OCI-LY3 (cell line): ENCODE results near the gene FAM83B.
"Not testable (repeated sequence)": the region's sequence is repeated elsewhere in the genome, so short reads cannot be mapped to it uniquely, and the experiment has no call there.

ENCODE experiments used
- H2AFZ ChIP-seq: fragments of 200-600, 300-600 bp; shearing (Covaris generic); 2 replicates; pipeline ENCODE4 v1.6.0; 2014; ENCODE audit warnings: antibody characterized with exemption, low read depth, low read length
- H3K27ac ChIP-seq: fragments of 200-600, 300-600 bp; sonication (generic); 2 replicates; pipeline ENCODE4 v1.5.1; 2014; ENCODE audit warnings: mild to moderate bottlenecking, low read length, moderate library complexity, mixed read lengths
- H3K27me3 ChIP-seq: fragments of 200-600, 300-600 bp; sonication (generic); 2 replicates; pipeline ENCODE4 v1.6.1; 2014; ENCODE audit warnings: low read depth, low read length, mixed read lengths
- H3K36me3 ChIP-seq: fragments of 200-600, 300-600 bp; sonication (generic); replicated peaks from 2 replicates; pipeline ENCODE3; 2014; ENCODE audit warnings: low read depth, low read length, mixed read lengths
- H3K4me1 ChIP-seq: fragments of 300-600, 200-600 bp; sonication (generic); 2 replicates; pipeline ENCODE4 v1.6.1; 2014; ENCODE audit warnings: low read length, mixed read lengths
- H3K4me2 ChIP-seq: fragments of 200-600, 300-600 bp; sonication (generic); 2 replicates; pipeline ENCODE4 v1.6.1; 2014; ENCODE audit warnings: low read length, mixed read lengths
- H3K4me3 ChIP-seq: fragments of 300-600, 200-600 bp; sonication (generic); 2 replicates; pipeline ENCODE4 v1.5.1; 2014; ENCODE audit warnings: antibody characterized with exemption, mild to moderate bottlenecking, low read length, moderate library complexity
- H3K79me2 ChIP-seq: fragments of 300-600, 200-600 bp; shearing (Covaris generic); 2 replicates; pipeline ENCODE4 v1.6.1; 2014; ENCODE audit warnings: mild to moderate bottlenecking, low read length, mixed read lengths
- H3K9ac ChIP-seq: fragments of 300-600, 200-600 bp; shearing (Covaris generic); 2 replicates; pipeline ENCODE4 v1.6.0; 2014; ENCODE audit warnings: mild to moderate bottlenecking, low read length, moderate library complexity
- H3K9me3 ChIP-seq: fragments of 200-600, 300-600 bp; shearing (Covaris generic); 2 replicates; pipeline ENCODE4 v1.6.1; 2014; ENCODE audit warnings: low read length, mixed read lengths; ENCODE audit not compliant: insufficient read depth
- H4K20me1 ChIP-seq: fragments of 200-600, 300-600 bp; sonication (generic); 2 replicates; pipeline ENCODE4 v1.6.1; 2016; ENCODE audit warnings: low read length, mixed read lengths; ENCODE audit not compliant: insufficient read depth
- EZH2phosphoT487 ChIP-seq: fragments of 200-600 bp; shearing (Covaris generic); IDR thresholded peaks from 2 replicates; pipeline ENCODE4 v1.6.1; 2018; ENCODE audit warnings: antibody characterized with exemption, mixed run types, low read depth
- TF ChIP-seq, protein P1 (sequence below): fragments of 200-600, 300-600 bp; sonication (generic); IDR thresholded peaks from 2 replicates; pipeline ENCODE4 v1.5.1; 2014; ENCODE audit warnings: antibody characterized with exemption, low read length, low read depth

The FAM83B gene

GRCh38 chr6:54813892-54814291, 32.7 kb upstream of the FAM83B start:
- H3K36me3 ChIP-seq = no peaks in the 10 kb centered on the region
- H2AFZ ChIP-seq = no peak overlapping the region
- no peak for TF ChIP-seq EZH2phosphoT487
- TF ChIP-seq, protein P1, sequence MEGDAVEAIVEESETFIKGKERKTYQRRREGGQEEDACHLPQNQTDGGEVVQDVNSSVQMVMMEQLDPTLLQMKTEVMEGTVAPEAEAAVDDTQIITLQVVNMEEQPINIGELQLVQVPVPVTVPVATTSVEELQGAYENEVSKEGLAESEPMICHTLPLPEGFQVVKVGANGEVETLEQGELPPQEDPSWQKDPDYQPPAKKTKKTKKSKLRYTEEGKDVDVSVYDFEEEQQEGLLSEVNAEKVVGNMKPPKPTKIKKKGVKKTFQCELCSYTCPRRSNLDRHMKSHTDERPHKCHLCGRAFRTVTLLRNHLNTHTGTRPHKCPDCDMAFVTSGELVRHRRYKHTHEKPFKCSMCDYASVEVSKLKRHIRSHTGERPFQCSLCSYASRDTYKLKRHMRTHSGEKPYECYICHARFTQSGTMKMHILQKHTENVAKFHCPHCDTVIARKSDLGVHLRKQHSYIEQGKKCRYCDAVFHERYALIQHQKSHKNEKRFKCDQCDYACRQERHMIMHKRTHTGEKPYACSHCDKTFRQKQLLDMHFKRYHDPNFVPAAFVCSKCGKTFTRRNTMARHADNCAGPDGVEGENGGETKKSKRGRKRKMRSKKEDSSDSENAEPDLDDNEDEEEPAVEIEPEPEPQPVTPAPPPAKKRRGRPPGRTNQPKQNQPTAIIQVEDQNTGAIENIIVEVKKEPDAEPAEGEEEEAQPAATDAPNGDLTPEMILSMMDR = no peak

DNA sequence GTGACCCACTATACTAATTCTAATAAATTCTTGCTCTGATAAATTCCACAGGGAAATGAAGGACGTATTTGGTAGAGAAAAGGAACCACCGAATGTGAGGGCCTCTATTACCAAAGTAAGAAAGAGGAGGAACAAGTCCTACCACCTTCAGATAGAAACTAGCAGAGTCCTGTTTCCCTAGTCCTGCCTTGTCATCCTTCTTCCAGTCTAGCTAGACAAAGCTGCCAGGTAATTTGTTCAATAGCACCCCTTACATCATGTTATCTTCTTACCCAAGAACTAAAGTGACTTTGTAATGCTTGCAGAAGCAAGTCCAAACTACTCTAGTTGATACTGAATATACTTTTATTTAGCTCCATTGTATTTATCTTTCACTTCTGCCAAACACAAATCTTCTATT, 29.3 kb upstream of the FAM83B start:
- no peak overlapping the region for H3K4me2 ChIP-seq
- H4K20me1 ChIP-seq = no peaks in the 10 kb centered on the region
- 0 out of 2 replicates have a peak overlapping the region, but pooled peaks have one; percentile 6 for H2AFZ ChIP-seq

More at GRCh38 chr6:54813892-54814291, 32.7 kb upstream of the FAM83B start:
- no peak overlapping the region for H3K9ac ChIP-seq
- H3K9me3 ChIP-seq = peaks cover 4% of the 10 kb centered on the region; the same call in 1 of the 2 replicates
- no peak overlapping the region for H3K4me3 ChIP-seq
- no peak overlapping the region for H3K4me2 ChIP-seq
- no peaks in the 10 kb centered on the region for H3K4me1 ChIP-seq
- no peak overlapping the region for H3K27ac ChIP-seq
- no peaks in the 10 kb centered on the region for H3K27me3 ChIP-seq
- H3K79me2 ChIP-seq = no peaks in the 10 kb centered on the region
- no peaks in the 10 kb centered on the region for H4K20me1 ChIP-seq

GRCh38 chr6:54817834-54818233, 28.7 kb upstream of the FAM83B start:
- no peak overlapping the region for H3K27ac ChIP-seq
- H3K36me3 ChIP-seq = no peaks in the 10 kb centered on the region
- H3K79me2 ChIP-seq = no peaks in the 10 kb centered on the region
- H4K20me1 ChIP-seq = no peaks in the 10 kb centered on the region
- no peaks in the 10 kb centered on the region for H3K4me1 ChIP-seq
- H3K4me3 ChIP-seq = no peak overlapping the region
- peaks cover 2% of the 10 kb centered on the region; the same call in 1 of the 2 replicates for H3K9me3 ChIP-seq
- no peak overlapping the region for H3K4me2 ChIP-seq
- H2AFZ ChIP-seq = 0 out of 2 replicates have a peak overlapping the region, but pooled peaks have one; percentile 6
- no peak for TF ChIP-seq EZH2phosphoT487
- TF ChIP-seq, protein P1 = no peak
- no peak overlapping the region for H3K9ac ChIP-seq
- H3K27me3 ChIP-seq = no peaks in the 10 kb centered on the region

More for the DNA sequence above, 29.3 kb upstream of the FAM83B start:
- no peaks in the 10 kb centered on the region for H3K4me1 ChIP-seq
- H3K9ac ChIP-seq = no peak overlapping the region
- H3K79me2 ChIP-seq = no peaks in the 10 kb centered on the region
- H3K36me3 ChIP-seq = no peaks in the 10 kb centered on the region
- H3K9me3 ChIP-seq = peaks cover 4% of the 10 kb centered on the region; the same call in 1 of the 2 replicates
- no peak overlapping the region for H3K4me3 ChIP-seq
- TF ChIP-seq EZH2phosphoT487 = no peak
- TF ChIP-seq, protein P1 = no peak
- no peak overlapping the region for H3K27ac ChIP-seq
- H3K27me3 ChIP-seq = no peaks in the 10 kb centered on the region

DNA sequence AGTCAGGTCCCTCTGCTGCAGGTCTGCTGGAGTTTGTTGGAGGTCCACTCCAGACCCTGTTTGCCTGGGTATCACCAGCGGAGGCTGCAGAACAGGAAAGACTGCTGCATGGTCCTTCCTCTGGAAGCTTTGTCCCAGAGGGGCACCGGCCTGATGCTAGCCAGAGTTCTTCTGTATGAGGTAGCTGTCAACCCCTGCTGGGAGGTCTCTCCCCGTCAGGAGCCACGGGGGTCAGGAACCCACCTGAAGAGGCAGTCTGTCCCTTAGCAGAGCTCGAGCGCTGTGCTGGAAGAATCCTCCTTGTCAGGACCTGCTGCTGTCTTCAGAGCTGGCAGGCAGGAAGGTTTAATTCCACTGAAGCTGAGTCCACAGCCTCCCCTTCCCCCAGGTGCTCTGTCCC, 22.3 kb upstream of the FAM83B start:
- not testable (repeated sequence) for H3K4me3 ChIP-seq, H3K4me1 ChIP-seq, H2AFZ ChIP-seq, H3K36me3 ChIP-seq, H3K27ac ChIP-seq, H3K4me2 ChIP-seq, H3K9me3 ChIP-seq, H3K9ac ChIP-seq, H3K27me3 ChIP-seq, H4K20me1 ChIP-seq, H3K79me2 ChIP-seq

- H3K27me3 ChIP-seq = no peaks in the 10 kb centered on the region; the same call in 1 of the 2 replicates
- no peaks in the 10 kb centered on the region for H3K36me3 ChIP-seq
- H4K20me1 ChIP-seq = no peaks in the 10 kb centered on the region
- H3K27ac ChIP-seq = no peak overlapping the region
- H3K9me3 ChIP-seq = no peaks in the 10 kb centered on the region
- H3K79me2 ChIP-seq = no peaks in the 10 kb centered on the region
- TF ChIP-seq EZH2phosphoT487 = no peak
- TF ChIP-seq, protein P1 = no peak
- no peak overlapping the region for H3K4me2 ChIP-seq
- no peak overlapping the region for H3K9ac ChIP-seq
- no peak overlapping the region for H2AFZ ChIP-seq
- H3K4me3 ChIP-seq = no peak overlapping the region
- no peaks in the 10 kb centered on the region for H3K4me1 ChIP-seq
These were observed 19.6 kb upstream of the FAM83B start for GRCh38 chr6:54827010-54827409.
